Skin of body (tissue), 2 donors: ENCODE measurements around the gene DCX. TPM values are rescaled to one million over a fixed set of nuclear protein-coding genes. Genes with fewer than 3 reads are reported as not detected.

Experiments
- DNase-seq: peaks from one replicate; lab custom pipeline; 2025; lab: John Stamatoyannopoulos, UW
- total RNA-seq: library from RNA; depleted of rRNA; stranded (reverse); fragments of >200 nt; gene quantifications from one replicate; pipeline ENCODE4 v1.2.3, GENCODE V29; 2014

Gene DCX
- total RNA-seq, 1 donor from 2014 or later, result 2.4 TPM

GRCh38 chrX:111309083-111309482 is 102.9 kb downstream of the DCX start:
- DNase-seq, result peak; percentile 78

- DNase-seq, result peak; percentile 50
Observed at GRCh38 chrX:111308039-111308438, 104.0 kb downstream of the DCX start.

GRCh38 chrX:111302284-111302683 is 109.7 kb downstream of the DCX start:
- DNase-seq, result no peak

GRCh38 chrX:111288841-111289240 is 123.2 kb downstream of the DCX start:
- no peak for DNase-seq

- no peak for DNase-seq
Observed at GRCh38 chrX:111284631-111285293, 127.2 kb downstream of the DCX start.

- DNase-seq, result no peak
Observed at GRCh38 chrX:111283446-111283845, 128.5 kb downstream of the DCX start.

- DNase-seq, result no peak
Observed at GRCh38 chrX:111282991-111283390, 129.0 kb downstream of the DCX start.

- no peak for DNase-seq
Observed at GRCh38 chrX:111282139-111282538, 129.9 kb downstream of the DCX start.

- DNase-seq, result peak; percentile 24
Observed at GRCh38 chrX:111270339-111270738, 141.7 kb downstream of the DCX start, which contains the start of gene CAPN6. Gene CAPN6 (minus strand): TSS chrX:111270483. CDS start chrX:111263936, 6,547 bp downstream.

- no peak for DNase-seq
Observed at GRCh38 chrX:111268506-111268905, 143.5 kb downstream of the DCX start.

- no peak for DNase-seq
Observed at GRCh38 chrX:111265486-111265885, 146.5 kb downstream of the DCX start.

GRCh38 chrX:111264385-111264784 is 147.6 kb downstream of the DCX start:
- DNase-seq, result no peak

GRCh38 chrX:111262086-111262485 is 149.9 kb downstream of the DCX start:
- no peak for DNase-seq

- no peak for DNase-seq
Observed at GRCh38 chrX:111260451-111260850, 151.5 kb downstream of the DCX start.

GRCh38 chrX:111259559-111259958 is 152.4 kb downstream of the DCX start:
- DNase-seq, result no peak

GRCh38 chrX:111257733-111258132 is 154.3 kb downstream of the DCX start:
- DNase-seq, result peak; percentile 49

GRCh38 chrX:111254896-111255693 is 156.9 kb downstream of the DCX start:
- DNase-seq, result no peak

GRCh38 chrX:111244235-111244750 is 167.7 kb downstream of the DCX start:
- peak; percentile 54 for DNase-seq
